ENCODE data around the gene OR51B4. TPM values are rescaled to one million over a fixed set of nuclear protein-coding genes. Genes with fewer than 3 reads are reported as not detected.

Gene OR51B4
- polyA plus RNA-seq, 2 of the 4 experiments (the other 2 are of a cell fraction): not detected

GRCh38 chr11:5284637-5285036 lies 17.1 kb downstream of the OR51B4 start:
- POLR2A ChIA-PET: no interaction called here
- H3K4me2 ChIP-seq: no peak overlapping the region
- no peak overlapping the region for H3K27ac ChIP-seq
- no peaks in the 10 kb centered on the region for H3K9me3 ChIP-seq
- TF ChIP-seq HOXB13 (CRISPR knock-in tag; IDR thresholded peaks at IDR 0.05; ENCODE audit: low read depth) (no peak), KDM5A (IDR thresholded peaks at IDR 0.05) (no peak), RAD21 (conservative IDR thresholded peaks at IDR 0.05 in 1 of 2, IDR thresholded peaks at IDR 0.05 in 1 of 2) (no peak), BHLHE40 (IDR thresholded peaks at IDR 0.05; ENCODE audit: low read depth, low read length) (no peak), ZC3H11A (IDR thresholded peaks at IDR 0.05) (no peak), EHMT2 (IDR thresholded peaks at IDR 0.05; ENCODE audit: low read depth) (no peak), RARB (CRISPR knock-in tag; IDR thresholded peaks at IDR 0.05) (no peak), REST (IDR thresholded peaks at IDR 0.05) (no peak), ZNF302 (CRISPR knock-in tag; IDR thresholded peaks at IDR 0.05) (no peak), BCL3 (IDR thresholded peaks at IDR 0.05) (no peak), POLR2AphosphoS2 (conservative IDR thresholded peaks at IDR 0.05; ENCODE audit: low read length) (no peak), KDM1A (IDR thresholded peaks at IDR 0.05; ENCODE audit: low read depth) (no peak), FOSB (CRISPR knock-in tag; IDR thresholded peaks at IDR 0.05) (no peak), USF2 (IDR thresholded peaks at IDR 0.05) (no peak), TP53 (CRISPR knock-in tag; IDR thresholded peaks at IDR 0.05) (no peak)
- DNase-seq (ENCODE audit: low read depth in 1 of 2, low spot score in 1 of 2): no peak
- ATAC-seq: no peak
- WGBS (ENCODE audit: missing lambda C conversion rate): 94% methylated on average over 2 of the region's 2 CpGs
- FAIRE-seq: no peak
- CTCF ChIA-PET: interaction anchor here (1.8 kb wide), 1 partner anchor 81 kb away, joined by 5 read pairs; no protein-coding TSS in a partner anchor
- H3K4me3 ChIP-seq: no peak overlapping the region
- peaks cover 18% of the 10 kb centered on the region for H3K4me1 ChIP-seq

GRCh38 chr11:5283882-5284281 lies 17.9 kb downstream of the OR51B4 start:
- POLR2A ChIA-PET: no interaction called here

GRCh38 chr11:5283086-5283485 lies 18.7 kb downstream of the OR51B4 start:
- ATAC-seq: no peak
- ChIA-PET CTCF (interaction anchor here (1.0 kb wide), 1 partner anchor 85 kb away, joined by 3 read pairs; no protein-coding TSS in a partner anchor), POLR2A (no interaction called here)
- no peak for TF ChIP-seq POLR2AphosphoS2 (conservative IDR thresholded peaks at IDR 0.05; ENCODE audit: low read length)
- TF ChIP-seq EHMT2 (IDR thresholded peaks at IDR 0.05; ENCODE audit: low read depth): no peak
- TF ChIP-seq EP300 (IDR thresholded peaks at IDR 0.05): no peak
- TF ChIP-seq MAFK (IDR thresholded peaks at IDR 0.05; ENCODE audit: partially characterized antibody): no peak
- no peak for TF ChIP-seq SMC3 (IDR thresholded peaks at IDR 0.05)
- no peak for TF ChIP-seq ZSCAN20 (CRISPR knock-in tag; IDR thresholded peaks at IDR 0.05)
- H3K4me3 ChIP-seq: no peak overlapping the region
- no peak for DNase-seq (ENCODE audit: low read depth in 1 of 2, low spot score in 1 of 2)
- H3K9me3 ChIP-seq: no peaks in the 10 kb centered on the region
- H3K4me2 ChIP-seq: no peak overlapping the region
- H3K4me1 ChIP-seq: peaks cover 18% of the 10 kb centered on the region
- WGBS (ENCODE audit: missing lambda C conversion rate): 74% methylated on average over 3 of the region's 3 CpGs
- H3K27ac ChIP-seq: peak overlapping the region in 1 of 2 experiments; percentile 52; a peak in 3 of 6 replicates
- no peak for FAIRE-seq

More at GRCh38 chr11:5283882-5284281, 17.9 kb downstream of the OR51B4 start:
- whole genome bisulfite sequencing (ENCODE audit: missing lambda C conversion rate): 48% methylated on average over 1 of the region's 1 CpG
- Histone ChIP-seq H3K4me2 (no peak overlapping the region), H3K4me1 (peaks cover 18% of the 10 kb centered on the region), H3K9me3 (no peaks in the 10 kb centered on the region), H3K27ac (no peak overlapping the region), H3K4me3 (no peak overlapping the region)
- FAIRE-seq (no peak), ATAC-seq (no peak), DNase-seq (ENCODE audit: low read depth in 1 of 2, low spot score in 1 of 2) (no peak)
- no peak for TF ChIP-seq POLR2AphosphoS2 (conservative IDR thresholded peaks at IDR 0.05; ENCODE audit: low read length)
- TF ChIP-seq HOXB5 (CRISPR knock-in tag; IDR thresholded peaks at IDR 0.05): no peak
- TF ChIP-seq HOXA7 (CRISPR knock-in tag; IDR thresholded peaks at IDR 0.05): no peak
- no peak for TF ChIP-seq FOXS1 (CRISPR knock-in tag; IDR thresholded peaks at IDR 0.05)
- no peak for TF ChIP-seq EHMT2 (IDR thresholded peaks at IDR 0.05; ENCODE audit: low read depth)
- CTCF ChIA-PET: interaction anchor here (1.8 kb wide), 1 partner anchor 80 kb away, joined by 5 read pairs; no protein-coding TSS in a partner anchor

All from A549 (cell line).